T-helper 17 cell (primary cell): Measurements from ENCODE around the gene RFPL2. TPM values are rescaled to one million over a fixed set of nuclear protein-coding genes. Genes with fewer than 3 reads are reported as not detected.

Experiments used
- ATAC-seq: fragments of 150-1000 bp; cut with Tn5 transposase; 2 replicates; pipeline ENCODE4 v1.10.0; 2021; ENCODE audit warnings: mild to moderate bottlenecking, moderate library complexity
- DNase-seq, 3 donors: peaks; one replicate each; pipeline versions ENCODE4 v3.0.0 to v3.0.0-alpha.2; 2020 to 2021
- H3K9me3 ChIP-seq: one replicate; pipeline ENCODE4 v1.7.0; 2013; ENCODE audit warnings: low read length, mild to moderate bottlenecking; ENCODE audit not compliant: control insufficient read depth, poor library complexity, severe bottlenecking
- H3K27ac Mint-ChIP-seq: one replicate; pipeline ENCODE4 v1.8.0; 2022; ENCODE audit warnings: mild to moderate bottlenecking, moderate library complexity, mixed read lengths
- H3K27me3 Mint-ChIP-seq: one replicate; pipeline ENCODE4 v1.8.0; 2022; ENCODE audit warnings: mixed read lengths
- H3K36me3 Mint-ChIP-seq: one replicate; pipeline ENCODE4 v1.8.0; 2022; ENCODE audit warnings: low read depth, mixed read lengths
- H3K4me1 Mint-ChIP-seq: one replicate; pipeline ENCODE4 v1.8.0; 2022; ENCODE audit warnings: mild to moderate bottlenecking, mixed read lengths
- H3K4me3 Mint-ChIP-seq: one replicate; pipeline ENCODE4 v1.8.0; 2022; ENCODE audit warnings: mild to moderate bottlenecking, moderate library complexity, mixed read lengths
- total RNA-seq, 4 donors: library from RNA in 2 of 4; stranded (reverse) in 2 of 4; gene quantifications; one replicate each; pipeline ENCODE4 v1.2.3 and lab custom pipeline; 2022 to 2026

The RFPL2 gene
- total RNA-seq (1 to 10 TPM in 1 of 2 donors, under 1 TPM in 1; 0.94 to 1.6 TPM), total RNA-seq (lab: John Stamatoyannopoulos, UW) (0.12 to 6.0 reads per million in 2 donors)

DNA sequence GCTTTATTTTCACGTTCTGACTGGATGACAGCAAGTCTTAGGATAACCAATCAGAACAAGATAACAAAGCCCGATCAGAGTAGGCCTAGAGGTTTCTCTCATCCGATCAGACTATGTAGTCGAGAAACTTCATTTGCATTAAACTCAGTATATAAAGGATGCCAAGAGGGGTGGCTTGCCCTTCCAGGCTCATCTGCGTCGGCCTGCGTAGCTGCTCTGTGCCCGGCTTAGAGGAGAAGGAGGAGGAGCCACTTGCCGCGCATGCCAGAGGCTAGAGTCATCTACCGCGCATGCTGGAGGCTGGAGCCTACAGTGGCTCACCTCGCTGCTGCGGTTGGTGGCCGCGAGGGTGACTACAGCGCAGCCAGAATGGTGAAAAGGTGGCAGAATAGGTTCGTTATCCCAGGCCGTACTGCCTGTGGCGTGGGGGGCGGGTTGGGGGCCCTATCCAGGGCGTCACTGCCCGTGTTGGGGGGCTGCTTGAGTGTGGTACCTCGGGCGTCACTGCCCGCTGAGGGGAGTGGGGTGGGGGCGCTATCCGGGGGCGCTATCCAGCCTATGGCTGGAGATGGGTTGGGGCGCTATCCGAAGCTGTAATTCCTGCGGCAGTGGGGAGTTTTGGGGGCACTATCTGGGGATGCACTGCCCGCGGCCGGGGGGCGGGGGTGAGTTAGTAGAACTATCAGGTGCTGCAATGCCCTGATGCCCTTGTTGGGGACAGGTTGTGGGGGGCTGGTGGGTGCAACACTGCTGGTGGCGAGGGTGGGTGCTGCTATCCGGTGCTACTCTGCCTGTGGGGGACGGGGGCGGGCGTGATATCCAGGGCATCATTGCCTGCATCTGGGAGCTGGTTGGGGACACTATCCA is at the start of gene RFPL2:
Gene RFPL2 (minus strand): TSS at position 218 of the 867 bp plus-strand sequence. CDS start 2,622 bp downstream, outside the sequence.
- H3K9me3 ChIP-seq: no peaks in the 10 kb centered on the region
- H3K27ac Mint-ChIP-seq: peak within 1 kb of the TSS; percentile 75
- peak; percentile 81 for ATAC-seq
- H3K4me3 Mint-ChIP-seq: peak within 1 kb of the TSS; percentile 91
- H3K27me3 Mint-ChIP-seq: no peaks in the 10 kb centered on the region
- DNase-seq: peak in 1 of 3 donors; percentile 39
- H3K4me1 Mint-ChIP-seq: peaks cover 45% of the 10 kb centered on the region
- H3K36me3 Mint-ChIP-seq: peaks cover 3% of the 10 kb centered on the region

DNA sequence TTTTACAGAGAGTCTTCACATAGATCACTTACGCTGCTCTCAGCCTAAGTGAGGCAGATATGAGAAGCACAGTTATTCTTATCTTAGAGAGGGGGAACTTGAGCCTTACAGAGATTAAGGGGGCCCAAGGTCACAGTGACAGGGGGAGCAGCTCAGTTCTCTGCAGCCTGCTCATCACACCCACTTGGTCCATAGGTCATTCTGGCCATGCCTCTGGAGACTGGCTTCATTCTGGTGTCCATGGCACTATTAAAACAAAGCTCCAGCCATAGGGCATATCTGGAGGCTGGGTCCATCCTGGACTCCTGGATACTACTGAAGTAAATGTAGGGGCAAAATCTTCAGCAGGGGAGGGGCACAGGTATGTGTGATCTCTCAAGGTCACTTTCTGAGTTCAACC is 44.4 kb upstream of the RFPL2 start:
- Mint-ChIP-seq H3K27me3 (peaks cover 44% of the 10 kb centered on the region), H3K4me3 (no peak overlapping the region), H3K27ac (no peak overlapping the region), H3K4me1 (peaks cover 2% of the 10 kb centered on the region), H3K36me3 (peaks cover 2% of the 10 kb centered on the region)
- H3K9me3 ChIP-seq: no peaks in the 10 kb centered on the region
- ATAC-seq (no peak), DNase-seq (no peak)

DNA sequence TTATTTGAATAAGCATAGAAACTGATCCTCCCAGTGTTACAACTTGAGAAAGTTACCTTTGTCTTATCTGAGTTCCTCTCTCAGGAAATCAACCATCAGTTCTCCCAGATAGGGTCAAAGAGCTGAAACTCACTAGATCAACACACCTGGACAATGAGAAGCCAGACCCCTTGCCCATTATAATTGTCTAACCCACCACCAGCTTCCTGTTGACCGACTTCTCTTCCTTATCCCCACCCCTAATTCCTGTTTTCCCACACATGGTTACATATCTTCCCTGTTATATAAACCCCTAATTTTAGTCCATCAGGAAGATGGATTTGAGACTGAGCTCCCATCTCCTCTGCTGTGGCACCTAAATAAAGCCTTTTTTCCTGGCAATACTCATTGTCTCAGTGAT is 43.4 kb upstream of the RFPL2 start:
- Mint-ChIP-seq H3K27me3 (peaks cover 37% of the 10 kb centered on the region), H3K4me3 (no peak overlapping the region), H3K27ac (no peak overlapping the region), H3K4me1 (peaks cover 2% of the 10 kb centered on the region), H3K36me3 (peaks cover 2% of the 10 kb centered on the region)
- DNase-seq (no peak), ATAC-seq (no peak)
- no peaks in the 10 kb centered on the region for H3K9me3 ChIP-seq

DNA sequence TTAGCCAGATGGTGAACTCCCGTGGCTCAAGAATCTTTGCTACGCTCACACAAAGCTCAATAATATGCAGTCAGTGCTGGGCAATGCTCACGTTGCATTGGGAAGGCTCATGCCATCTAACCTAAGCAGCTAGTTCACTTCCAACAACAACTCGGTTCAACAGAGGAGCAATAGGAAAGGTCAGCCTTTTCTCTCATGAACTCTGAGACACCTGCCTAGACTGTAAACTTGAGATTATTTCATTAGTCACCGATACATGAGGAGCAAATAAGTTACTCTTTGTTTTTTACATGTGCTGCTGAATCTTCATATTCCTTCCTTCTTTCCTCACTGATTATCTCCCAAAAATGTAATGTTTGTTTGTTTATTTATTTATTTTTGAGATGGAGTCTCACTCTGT is 41.3 kb upstream of the RFPL2 start:
- H3K9me3 ChIP-seq: no peaks in the 10 kb centered on the region
- DNase-seq: no peak
- H3K4me1 Mint-ChIP-seq: peaks cover 2% of the 10 kb centered on the region
- peaks cover 2% of the 10 kb centered on the region for H3K36me3 Mint-ChIP-seq
- no peak for ATAC-seq
- no peak overlapping the region for H3K27ac Mint-ChIP-seq
- peaks cover 36% of the 10 kb centered on the region for H3K27me3 Mint-ChIP-seq
- no peak overlapping the region for H3K4me3 Mint-ChIP-seq

DNA sequence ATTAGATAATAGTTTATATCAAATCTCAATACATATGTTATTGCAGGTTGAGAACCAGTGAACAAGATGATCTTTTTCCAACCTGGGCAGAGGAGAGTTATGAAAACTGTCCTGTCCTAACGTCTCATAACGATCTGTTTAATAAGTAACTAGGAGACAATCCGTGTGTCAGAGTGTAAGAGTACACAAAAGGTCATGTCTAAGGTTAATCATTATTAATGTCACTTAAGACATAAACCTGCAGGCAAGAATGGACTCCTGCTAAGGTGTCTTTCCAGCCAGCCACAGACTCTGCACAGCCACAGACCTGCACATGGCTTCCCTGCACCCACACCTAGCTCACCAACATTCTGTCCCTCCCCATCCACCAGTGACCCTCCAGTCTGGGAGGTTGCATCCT is 40.2 kb upstream of the RFPL2 start:
- Mint-ChIP-seq H3K4me3 (no peak overlapping the region), H3K27ac (no peak overlapping the region), H3K36me3 (no peaks in the 10 kb centered on the region), H3K27me3 (peaks cover 43% of the 10 kb centered on the region), H3K4me1 (peaks cover 2% of the 10 kb centered on the region)
- DNase-seq (no peak), ATAC-seq (no peak)
- H3K9me3 ChIP-seq: no peaks in the 10 kb centered on the region

DNA sequence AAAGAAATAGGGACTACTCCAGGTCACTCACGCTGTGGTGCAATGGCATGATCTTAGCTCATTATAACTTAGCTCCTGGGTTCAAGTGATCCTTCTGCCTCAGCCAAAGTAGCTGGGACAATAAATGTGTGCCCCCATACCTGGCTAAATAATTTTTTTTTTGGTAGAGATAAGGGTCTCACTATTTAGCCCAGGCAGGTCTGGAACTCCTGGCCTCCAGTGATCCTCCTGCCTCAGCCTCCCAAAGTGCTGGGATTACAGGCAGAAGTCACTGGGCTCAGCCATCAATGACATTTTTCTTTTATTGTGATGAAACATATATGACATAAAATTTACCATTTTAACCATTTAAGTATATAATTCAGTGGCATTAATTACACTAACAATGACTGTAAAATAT is 39.7 kb upstream of the RFPL2 start:
- DNase-seq: no peak
- Mint-ChIP-seq H3K4me3 (no peak overlapping the region), H3K27me3 (peaks cover 43% of the 10 kb centered on the region), H3K4me1 (peaks cover 2% of the 10 kb centered on the region), H3K27ac (no peak overlapping the region), H3K36me3 (no peaks in the 10 kb centered on the region)
- H3K9me3 ChIP-seq: no peaks in the 10 kb centered on the region
- ATAC-seq: no peak

DNA sequence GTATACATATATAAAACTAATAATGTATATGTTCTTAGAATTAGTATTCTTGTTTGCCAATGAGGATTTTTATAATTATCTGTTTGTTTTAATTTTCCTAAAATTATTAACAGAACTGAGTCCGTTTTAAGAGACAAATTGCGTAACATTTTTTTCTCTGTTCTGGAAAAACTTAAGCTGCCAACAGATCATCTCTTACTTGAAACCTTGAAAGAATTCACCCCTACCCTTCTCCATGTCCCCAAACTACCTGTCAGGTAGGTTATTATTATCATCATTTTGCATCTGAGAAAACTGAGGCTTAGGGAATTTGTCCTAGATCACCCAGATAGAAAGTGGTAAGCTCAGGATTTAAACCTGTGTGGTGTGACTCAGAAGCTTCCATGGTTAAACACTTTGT is 35.6 kb upstream of the RFPL2 start:
- ATAC-seq: no peak
- no peaks in the 10 kb centered on the region for H3K4me1 Mint-ChIP-seq
- no peak for DNase-seq
- H3K9me3 ChIP-seq: no peaks in the 10 kb centered on the region
- no peak overlapping the region for H3K4me3 Mint-ChIP-seq
- H3K27me3 Mint-ChIP-seq: peaks cover 29% of the 10 kb centered on the region
- H3K27ac Mint-ChIP-seq: peak overlapping the region; percentile 8
- no peaks in the 10 kb centered on the region for H3K36me3 Mint-ChIP-seq

DNA sequence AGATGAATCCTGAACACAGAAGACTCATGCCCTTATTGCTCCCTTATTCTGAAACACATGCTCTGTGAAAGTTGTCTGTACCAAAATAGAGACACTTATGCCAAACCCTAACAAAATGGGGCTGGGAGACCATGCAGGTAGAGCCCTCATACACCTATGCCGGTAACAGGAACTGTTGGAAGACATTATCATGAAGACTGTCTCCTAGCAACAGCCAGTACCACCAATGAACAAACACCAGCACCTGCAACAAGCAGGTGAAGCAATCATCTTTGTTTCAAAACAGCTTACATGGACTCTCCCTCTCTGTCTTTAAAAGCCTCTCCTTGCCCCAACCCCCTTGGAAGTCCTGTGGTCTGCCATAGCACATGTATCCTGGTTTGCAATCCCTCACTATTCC is 33.0 kb upstream of the RFPL2 start:
- no peak for ATAC-seq
- Mint-ChIP-seq H3K4me1 (no peaks in the 10 kb centered on the region), H3K36me3 (peaks cover 8% of the 10 kb centered on the region), H3K27me3 (peaks cover 46% of the 10 kb centered on the region), H3K27ac (no peak overlapping the region), H3K4me3 (no peak overlapping the region)
- no peak for DNase-seq
- H3K9me3 ChIP-seq: no peaks in the 10 kb centered on the region

DNA sequence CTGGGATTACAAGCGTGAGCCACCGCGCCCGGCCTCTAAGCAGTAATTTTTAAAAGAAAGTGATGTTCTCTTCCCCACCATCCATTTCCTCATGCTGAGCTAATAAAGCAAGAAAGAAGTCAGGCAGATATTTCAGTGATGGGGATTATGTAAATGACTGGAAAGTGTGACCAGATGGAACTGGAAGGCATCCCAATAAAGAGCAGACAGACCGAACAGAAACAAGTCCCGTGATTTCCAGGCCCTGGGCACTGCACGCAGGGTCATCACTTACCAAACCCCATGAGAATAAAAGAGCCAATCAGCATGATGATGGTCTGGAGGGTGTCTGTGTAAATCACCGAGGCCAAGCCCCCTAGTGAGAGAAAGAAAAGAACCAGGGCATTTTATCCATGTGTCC is 32.1 kb upstream of the RFPL2 start:
- Mint-ChIP-seq H3K4me3 (no peak overlapping the region), H3K27ac (no peak overlapping the region), H3K27me3 (peaks cover 52% of the 10 kb centered on the region), H3K36me3 (peaks cover 8% of the 10 kb centered on the region), H3K4me1 (no peaks in the 10 kb centered on the region)
- H3K9me3 ChIP-seq: no peaks in the 10 kb centered on the region
- ATAC-seq: no peak
- no peak for DNase-seq

DNA sequence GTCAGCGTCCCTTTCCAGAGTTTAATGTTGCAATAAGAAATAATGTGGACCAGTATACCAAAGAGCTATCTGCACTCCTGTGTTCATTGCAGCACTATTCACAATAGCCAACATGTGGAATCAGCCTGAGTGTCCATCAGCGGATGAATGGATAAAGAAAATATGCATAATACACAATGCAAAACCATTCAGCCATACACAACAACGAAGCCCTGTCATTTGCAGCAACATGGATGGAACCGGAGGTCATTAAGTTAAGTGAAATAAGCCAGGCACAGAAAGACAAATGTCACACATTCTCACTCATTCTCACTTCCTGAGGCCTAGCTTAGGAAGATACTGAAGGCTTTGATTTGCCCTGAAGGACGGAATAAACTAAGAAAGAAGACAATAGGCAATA is 28.2 kb upstream of the RFPL2 start:
- no peaks in the 10 kb centered on the region for H3K9me3 ChIP-seq
- Mint-ChIP-seq H3K4me1 (peaks cover 3% of the 10 kb centered on the region), H3K36me3 (peaks cover 8% of the 10 kb centered on the region), H3K27ac (no peak overlapping the region), H3K27me3 (peaks cover 47% of the 10 kb centered on the region), H3K4me3 (no peak overlapping the region)
- DNase-seq (no peak), ATAC-seq (no peak)

DNA sequence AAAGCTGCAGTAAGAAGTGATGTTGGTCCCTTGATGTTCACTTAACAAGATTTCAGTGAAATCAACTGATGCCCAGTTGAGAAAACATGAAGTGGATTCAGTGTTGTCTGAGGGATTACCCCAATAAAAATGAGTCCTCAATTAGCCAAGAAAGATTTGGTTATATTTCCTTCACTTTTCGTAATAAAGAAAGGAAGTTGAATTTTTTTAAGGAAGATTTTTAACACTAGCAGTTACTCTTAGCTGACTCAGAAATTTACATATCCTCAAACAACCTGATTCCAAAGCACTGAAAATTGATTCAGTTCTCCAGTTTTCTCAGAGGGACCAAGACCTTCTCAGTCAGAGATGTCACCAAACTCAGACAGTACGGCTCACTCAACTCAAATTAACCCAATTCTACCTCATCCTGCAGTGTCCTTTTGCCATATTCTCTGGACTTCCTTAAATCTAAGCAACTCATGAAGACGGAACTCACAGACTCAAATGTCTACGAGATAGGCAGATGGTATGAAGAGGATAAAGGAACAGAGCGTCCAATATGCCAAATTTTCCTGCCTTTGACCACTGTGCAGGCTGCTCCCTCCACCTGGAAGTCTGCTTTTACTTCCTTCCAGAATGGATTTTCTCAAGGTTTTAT is 27.4 kb upstream of the RFPL2 start:
- Mint-ChIP-seq H3K4me3 (no peak overlapping the region), H3K27ac (no peak overlapping the region), H3K4me1 (peaks cover 3% of the 10 kb centered on the region), H3K36me3 (peaks cover 8% of the 10 kb centered on the region), H3K27me3 (peaks cover 45% of the 10 kb centered on the region)
- H3K9me3 ChIP-seq: no peaks in the 10 kb centered on the region
- DNase-seq (no peak), ATAC-seq (no peak)

DNA sequence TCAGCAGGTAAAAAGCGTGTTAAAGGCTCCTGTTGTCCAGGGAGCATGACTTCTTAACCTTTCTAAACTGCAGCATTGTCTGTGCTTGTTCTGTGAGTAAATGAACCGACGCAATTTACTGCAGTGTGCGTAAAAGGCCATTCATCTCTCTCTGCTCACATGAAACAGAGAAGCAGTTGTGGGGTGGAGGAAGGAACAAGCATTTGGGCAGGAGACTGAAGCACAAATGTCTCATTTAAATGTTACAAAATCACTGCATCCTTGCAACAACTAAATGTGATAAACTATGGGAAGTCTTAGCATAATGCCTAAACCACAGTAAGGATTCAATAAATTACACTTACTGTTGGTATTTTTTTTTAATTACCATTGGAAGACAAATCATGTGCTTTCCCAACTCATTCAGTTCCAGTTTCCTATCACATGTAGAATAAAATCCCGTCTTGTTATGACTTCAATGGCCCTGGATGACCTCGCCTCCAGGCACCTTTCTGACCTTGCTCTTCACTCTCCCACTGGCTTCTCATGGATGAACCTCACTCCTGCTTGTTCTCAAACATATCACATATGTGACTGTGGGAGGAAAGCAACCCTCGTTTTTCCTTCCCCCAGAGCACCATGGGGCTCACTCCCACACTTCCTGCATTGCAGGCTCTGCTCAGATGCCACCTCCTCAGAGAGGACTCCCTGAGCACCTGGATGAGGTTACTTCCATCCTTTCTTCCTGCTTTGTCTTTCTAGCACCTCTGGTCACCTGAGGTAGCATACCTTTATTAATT is 21.6 kb upstream of the RFPL2 start:
- Mint-ChIP-seq H3K27me3 (peaks cover 30% of the 10 kb centered on the region), H3K4me3 (no peak overlapping the region), H3K36me3 (no peaks in the 10 kb centered on the region), H3K4me1 (peaks cover 2% of the 10 kb centered on the region), H3K27ac (no peak overlapping the region)
- DNase-seq (no peak), ATAC-seq (no peak)
- H3K9me3 ChIP-seq: no peaks in the 10 kb centered on the region

DNA sequence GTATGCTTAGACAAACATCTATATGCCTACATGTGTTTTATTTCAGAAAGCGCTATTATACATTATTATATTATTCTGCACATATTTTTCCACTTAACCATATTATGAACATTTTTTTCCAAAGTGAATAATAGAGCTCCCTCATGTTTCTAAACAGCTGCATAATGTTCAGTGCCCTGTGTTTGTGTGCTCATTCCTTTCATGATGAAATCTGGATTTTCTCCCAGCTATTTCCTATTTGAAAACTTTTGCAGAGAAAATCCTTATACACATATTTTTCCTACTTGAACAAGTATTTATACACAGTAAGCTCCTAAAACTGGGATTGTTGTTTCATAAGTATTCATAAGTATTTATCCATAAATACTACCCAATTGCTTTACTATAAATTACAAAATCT is 18.1 kb upstream of the RFPL2 start:
- H3K4me3 Mint-ChIP-seq: no peak overlapping the region
- DNase-seq (no peak), ATAC-seq (no peak)
- H3K36me3 Mint-ChIP-seq: no peaks in the 10 kb centered on the region
- H3K9me3 ChIP-seq: no peaks in the 10 kb centered on the region
- H3K27me3 Mint-ChIP-seq: peaks cover 23% of the 10 kb centered on the region
- H3K4me1 Mint-ChIP-seq: no peaks in the 10 kb centered on the region
- no peak overlapping the region for H3K27ac Mint-ChIP-seq
